ENCODE data around the gene INPPL1. TPM values are rescaled to one million over a fixed set of nuclear protein-coding genes. Genes with fewer than 3 reads are reported as not detected.

The INPPL1 gene
- total RNA-seq, 1 donor from 2014 or later = 214 TPM

- Mint-ChIP-seq H3K27ac (ENCODE audit: unreplicated experiment) (peak overlapping the region; percentile 36), H3K4me3 (ENCODE audit: unreplicated experiment) (no peak overlapping the region), H3K4me1 (ENCODE audit: low read depth) (peaks cover 13% of the 10 kb centered on the region), H3K36me3 (ENCODE audit: low read depth) (peaks cover 26% of the 10 kb centered on the region), H3K9me3 (ENCODE audit: low read depth) (no peaks in the 10 kb centered on the region), H3K27me3 (ENCODE audit: low read depth) (peaks cover 10% of the 10 kb centered on the region)
- DNase-seq (ENCODE audit: low spot score) = peak; percentile 79
- peak; percentile 11 for TF ChIP-seq CTCF (IDR thresholded peaks at IDR 0.05)
Observed at GRCh38 chr11:72237112-72237931, 12.8 kb downstream of the INPPL1 start.

GRCh38 chr11:72238040-72238450, 13.5 kb downstream of the INPPL1 start:
- H3K36me3 Mint-ChIP-seq (ENCODE audit: low read depth) = peaks cover 22% of the 10 kb centered on the region

DNA sequence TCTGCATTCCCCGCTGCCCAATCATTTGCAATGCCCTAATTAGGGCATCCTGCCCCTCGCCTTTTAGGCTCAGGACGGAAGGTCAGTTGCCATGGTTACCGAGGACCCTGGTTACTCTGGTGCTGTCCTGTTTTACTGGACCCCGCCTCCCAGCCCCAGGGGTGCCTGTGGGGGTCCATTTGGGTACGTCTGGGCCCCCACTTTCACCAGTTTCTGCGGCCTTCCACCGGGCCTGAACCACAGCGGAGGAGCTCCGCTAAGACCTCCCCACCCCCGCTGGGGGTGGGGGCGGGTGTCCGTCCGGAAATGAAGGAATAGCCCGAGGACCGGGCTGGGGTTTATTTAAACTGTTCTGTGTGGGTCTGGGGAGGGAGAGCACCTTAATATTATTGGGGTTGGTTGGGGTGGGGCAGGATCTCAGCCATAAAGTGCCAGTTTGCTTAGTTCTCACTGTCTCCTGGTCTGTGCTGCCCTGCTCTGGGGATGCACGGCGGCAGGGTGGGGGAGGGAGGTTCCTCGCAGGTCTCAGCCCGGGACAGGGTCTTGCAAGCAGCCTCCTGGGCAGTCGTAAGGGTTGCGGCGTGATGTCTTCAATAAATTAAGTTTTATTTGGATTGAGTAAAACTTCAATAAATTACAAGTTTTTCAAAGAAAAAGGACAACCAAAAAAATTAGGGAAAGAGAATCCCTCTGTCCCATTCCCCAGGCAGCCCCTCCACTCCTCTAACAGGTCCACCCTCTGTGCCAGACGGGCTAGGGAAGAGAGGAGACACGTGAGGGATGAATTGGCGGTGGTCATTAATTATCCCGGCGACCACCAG, 14.1 kb downstream of the INPPL1 start:
- peak; percentile 57 for TF ChIP-seq CTCF (IDR thresholded peaks at IDR 0.05)
- H3K4me1 Mint-ChIP-seq (ENCODE audit: low read depth) = peaks cover 17% of the 10 kb centered on the region
- peaks cover 23% of the 10 kb centered on the region for H3K36me3 Mint-ChIP-seq (ENCODE audit: low read depth)
- peak; percentile 69 for DNase-seq (ENCODE audit: low spot score)
- no peak overlapping the region for H3K4me3 Mint-ChIP-seq (ENCODE audit: unreplicated experiment)
- peaks cover 20% of the 10 kb centered on the region for H3K27me3 Mint-ChIP-seq (ENCODE audit: low read depth)
- H3K27ac Mint-ChIP-seq (ENCODE audit: unreplicated experiment) = peak overlapping the region; percentile 33
- H3K9me3 Mint-ChIP-seq (ENCODE audit: low read depth) = no peaks in the 10 kb centered on the region

More at GRCh38 chr11:72238040-72238450, 13.5 kb downstream of the INPPL1 start:
- Mint-ChIP-seq H3K4me1 (ENCODE audit: low read depth) (peaks cover 13% of the 10 kb centered on the region), H3K27ac (ENCODE audit: unreplicated experiment) (no peak overlapping the region), H3K27me3 (ENCODE audit: low read depth) (peaks cover 16% of the 10 kb centered on the region), H3K4me3 (ENCODE audit: unreplicated experiment) (no peak overlapping the region), H3K9me3 (ENCODE audit: low read depth) (no peaks in the 10 kb centered on the region)
- DNase-seq (ENCODE audit: low spot score) = no peak
- TF ChIP-seq CTCF (IDR thresholded peaks at IDR 0.05) = peak; percentile 83

DNA sequence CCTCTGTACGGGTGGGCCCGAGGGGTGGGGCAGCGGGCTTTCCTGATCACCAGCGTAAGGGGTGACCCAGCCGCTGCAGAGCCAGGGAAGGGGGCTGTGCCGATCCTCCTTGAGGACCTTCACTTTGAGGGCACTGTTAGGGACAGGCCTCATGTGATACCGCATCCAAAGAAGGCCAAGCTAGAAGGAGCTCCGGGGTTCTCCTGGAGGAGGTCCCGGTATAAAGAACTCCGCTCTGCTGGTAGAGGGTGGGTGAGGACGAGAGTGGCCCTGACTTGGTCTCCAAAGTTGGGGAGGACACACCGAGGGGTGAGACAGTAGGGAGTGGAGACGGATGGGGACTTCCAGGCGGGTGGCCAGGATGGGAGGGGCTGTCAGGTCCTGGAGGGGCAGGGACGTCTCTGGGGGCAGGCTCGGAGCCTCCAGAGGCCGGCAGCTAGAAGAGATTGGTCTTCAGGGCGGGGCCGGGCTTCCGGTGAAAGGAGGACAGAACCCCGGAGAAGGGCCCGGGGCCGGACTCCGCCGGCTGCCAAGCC, 14.8 kb downstream of the INPPL1 start:
- H3K27ac Mint-ChIP-seq (ENCODE audit: unreplicated experiment) = peak overlapping the region; percentile 12

More for the DNA sequence above, 14.8 kb downstream of the INPPL1 start:
- peaks cover 17% of the 10 kb centered on the region for H3K36me3 Mint-ChIP-seq (ENCODE audit: low read depth)
- peak overlapping the region; percentile 66 for H3K4me3 Mint-ChIP-seq (ENCODE audit: unreplicated experiment)
- no peak for TF ChIP-seq CTCF (IDR thresholded peaks at IDR 0.05)
- peaks cover 17% of the 10 kb centered on the region for H3K4me1 Mint-ChIP-seq (ENCODE audit: low read depth)
- H3K9me3 Mint-ChIP-seq (ENCODE audit: low read depth) = no peaks in the 10 kb centered on the region
- H3K27me3 Mint-ChIP-seq (ENCODE audit: low read depth) = peaks cover 21% of the 10 kb centered on the region
- peak; percentile 92 for DNase-seq (ENCODE audit: low spot score)
